OCI-LY7 (cell line): Measurements from ENCODE around the gene ZNF609. TPM values are rescaled to one million over a fixed set of nuclear protein-coding genes. Genes with fewer than 3 reads are reported as not detected.

ENCODE experiments used
- BruUV-seq: library from RNA; stranded (reverse); fragments of 400-500 nt; replicated peaks from 2 replicates; lab custom pipeline; 2021; lab: Mats Ljungman, UMichigan
- CTCF ChIA-PET: fragments of 300-600 bp; sonication (Branson Sonifier 250); formaldehyde crosslinking; loops from one replicate; lab custom pipeline; 2022; ENCODE audit warnings: antibody characterized with exemption; ENCODE audit not compliant: unreplicated experiment; lab: Charles Lee
- POLR2A ChIA-PET: fragments of 300-600 bp; sonication (Branson Sonifier 250); formaldehyde crosslinking; loops from one replicate; lab custom pipeline; 2022; ENCODE audit warnings: antibody characterized with exemption; lab: Charles Lee
- DNase-seq: peaks from one replicate; pipeline ENCODE4 v3.0.0-alpha.2; 2015; ENCODE audit warnings: low spot score
- H2AFZ ChIP-seq: fragments of 200-600 bp; sonication (generic), shearing (Covaris generic); 2 replicates; pipeline ENCODE4 v1.6.1; 2014; ENCODE audit warnings: mild to moderate bottlenecking, antibody characterized with exemption, low read length, moderate library complexity
- H3K27ac ChIP-seq: fragments of 200-600 bp; sonication (generic); 2 replicates; pipeline ENCODE4 v1.5.1; 2014; ENCODE audit warnings: mixed run types, low read depth, mild to moderate bottlenecking, moderate library complexity, low read length, inconsistent platforms; ENCODE audit not compliant: poor library complexity, severe bottlenecking
- H3K36me3 ChIP-seq: fragments of 200-600 bp; sonication (generic); 2 replicates; pipeline ENCODE4 v1.6.1; 2014; ENCODE audit warnings: mild to moderate bottlenecking, antibody characterized with exemption, low read length, moderate library complexity, mixed read lengths; ENCODE audit not compliant: insufficient read depth
- H3K4me1 ChIP-seq: fragments of 200-600 bp; sonication (generic); 2 replicates; pipeline ENCODE4 v1.5.1; 2014; ENCODE audit warnings: mild to moderate bottlenecking, low read length; ENCODE audit not compliant: insufficient read depth, poor library complexity, severe bottlenecking
- H3K4me2 ChIP-seq: fragments of 200-600 bp; sonication (generic); 2 replicates; pipeline ENCODE4 v1.6.1; 2014; ENCODE audit warnings: mild to moderate bottlenecking, low read length
- H3K4me3 ChIP-seq: fragments of 200-600 bp; sonication (generic); 2 replicates; pipeline ENCODE4 v1.5.1; 2014; ENCODE audit warnings: mild to moderate bottlenecking, low read depth, low read length; ENCODE audit not compliant: poor library complexity, severe bottlenecking
- H3K79me2 ChIP-seq: fragments of 200-600 bp; sonication (generic); 2 replicates; pipeline ENCODE4 v1.6.1; 2016; ENCODE audit warnings: low read depth, mild to moderate bottlenecking, low read length, moderate library complexity, mixed read lengths; ENCODE audit not compliant: insufficient read depth
- H3K9me2 ChIP-seq: fragments of 200-600 bp; sonication (generic); 2 replicates; pipeline ENCODE4 v1.6.1; 2016; ENCODE audit warnings: mild to moderate bottlenecking, low read length, mixed read lengths; ENCODE audit not compliant: insufficient read depth
- H3K9me3 ChIP-seq: fragments of 200-600 bp; sonication (generic); 2 replicates; pipeline ENCODE4 v1.6.1; 2014; ENCODE audit warnings: mild to moderate bottlenecking, mixed run types, low read length, mixed read lengths
- H4K20me1 ChIP-seq: fragments of 200-600 bp; sonication (generic); 2 replicates; pipeline ENCODE4 v1.6.1; 2014; ENCODE audit warnings: mild to moderate bottlenecking, antibody characterized with exemption, low read length, moderate library complexity, mixed read lengths; ENCODE audit not compliant: insufficient read depth
- CTCF ChIP-seq: fragments of 200-600 bp; sonication (generic); conservative IDR thresholded peaks from 2 replicates; pipeline ENCODE4 v1.5.1; 2014; ENCODE audit warnings: mild to moderate bottlenecking, antibody characterized with exemption, low read length, moderate library complexity, mixed read lengths
- EZH2phosphoT487 ChIP-seq: fragments of 200-600 bp; sonication (generic); IDR thresholded peaks from 2 replicates; pipeline ENCODE4 v1.6.1; 2018; ENCODE audit warnings: low read depth, borderline replicate concordance, mild to moderate bottlenecking, mixed run types, antibody characterized with exemption, low read length, moderate library complexity, mixed read lengths
- intact Hi-C: fragments of 100-400 bp; cut with micrococcal nuclease; formaldehyde crosslinking; loops from one replicate; pipeline ENCODE4 v1.10.0; 2022; ENCODE audit not compliant: unreplicated experiment
- total RNA-seq, 2 experiments: library from RNA; depleted of rRNA in 1 of 2; stranded (reverse); fragments of >200 nt in 1 of 2; shearing (Covaris generic) in 1 of 2; gene quantifications; 2 replicates each; pipeline ENCODE4 v1.2.3, GENCODE V29; 2014 to 2022

The ZNF609 gene
- total RNA-seq, 2 experiments from 2014 or later: 17.2 to 35.1 TPM

GRCh38 chr15:64647367-64647766 is 187.0 kb downstream of the ZNF609 start:
- peaks cover 17% of the 10 kb centered on the region for H3K4me1 ChIP-seq
- no TSS peak for BruUV-seq
- CTCF ChIA-PET: no interaction called here
- H3K79me2 ChIP-seq: no peaks in the 10 kb centered on the region
- no peak for DNase-seq
- H2AFZ ChIP-seq: no peak overlapping the region
- H3K9me3 ChIP-seq: no peaks in the 10 kb centered on the region
- no peak overlapping the region for H3K27ac ChIP-seq
- POLR2A ChIA-PET: interaction anchor here (0.8 to 1.2 kb wide), 2 partner anchors 9 to 10 kb away, joined by 3 to 4 read pairs; no protein-coding TSS in a partner anchor
- H3K36me3 ChIP-seq: no peaks in the 10 kb centered on the region
- H4K20me1 ChIP-seq: no peaks in the 10 kb centered on the region
- no peak overlapping the region for H3K4me2 ChIP-seq
- H3K4me3 ChIP-seq: no peak overlapping the region
- no peaks in the 10 kb centered on the region for H3K9me2 ChIP-seq
- TF ChIP-seq EZH2phosphoT487 (no peak), CTCF (no peak)
- intact Hi-C loops: no loop called here

DNA sequence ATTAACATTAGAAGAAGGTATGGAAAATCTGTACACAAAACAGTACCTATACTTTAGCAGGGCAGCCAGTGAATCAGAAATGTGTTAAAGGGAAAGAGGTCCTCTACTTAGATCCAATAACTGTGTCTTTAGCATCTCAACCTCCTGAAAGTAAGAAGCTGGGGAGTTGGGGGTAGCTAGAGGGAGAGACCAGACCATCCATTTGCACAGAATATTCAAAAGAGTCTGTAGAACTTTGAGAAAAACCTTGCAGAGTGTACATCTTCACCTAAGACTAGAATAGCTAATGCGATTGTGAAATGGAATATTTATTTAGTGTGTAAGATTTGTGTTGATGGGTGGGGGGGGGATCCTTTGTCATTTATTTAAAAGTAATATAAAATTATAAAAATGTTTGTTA is 190.2 kb downstream of the ZNF609 start:
- ChIA-PET CTCF (no interaction called here), POLR2A (interaction anchor here (0.5 to 1.2 kb wide), 7 partner anchors 14 to 663 kb away, joined by 3 to 6 read pairs (median 3); partner anchors contain the start of gene ZNF609)
- no peak for DNase-seq
- BruUV-seq: no TSS peak
- intact Hi-C loops: loop anchor here (5.0 to 10.0 kb wide), 2 partner anchors 223 to 446 kb away; no protein-coding TSS in a partner anchor
- no peaks in the 10 kb centered on the region for H3K9me3 ChIP-seq
- H4K20me1 ChIP-seq: no peaks in the 10 kb centered on the region
- no peak overlapping the region for H3K4me3 ChIP-seq
- no peak overlapping the region for H3K27ac ChIP-seq
- no peak overlapping the region for H2AFZ ChIP-seq
- no peaks in the 10 kb centered on the region for H3K9me2 ChIP-seq
- H3K4me1 ChIP-seq: peaks cover 17% of the 10 kb centered on the region
- no peak overlapping the region for H3K4me2 ChIP-seq
- H3K36me3 ChIP-seq: no peaks in the 10 kb centered on the region
- H3K79me2 ChIP-seq: no peaks in the 10 kb centered on the region
- TF ChIP-seq CTCF (no peak), EZH2phosphoT487 (no peak)

GRCh38 chr15:64651601-64652191 is 191.3 kb downstream of the ZNF609 start:
- Histone ChIP-seq H3K36me3 (no peaks in the 10 kb centered on the region), H3K9me3 (no peaks in the 10 kb centered on the region), H3K4me3 (no peak overlapping the region), H3K4me2 (peak overlapping the region; percentile 42), H3K4me1 (peaks cover 17% of the 10 kb centered on the region), H3K79me2 (no peaks in the 10 kb centered on the region), H3K27ac (no peak overlapping the region), H2AFZ (no peak overlapping the region), H3K9me2 (no peaks in the 10 kb centered on the region), H4K20me1 (no peaks in the 10 kb centered on the region)
- ChIA-PET POLR2A (interaction anchor here (0.6 to 1.2 kb wide), 7 partner anchors 12 to 293 kb away, joined by 3 to 5 read pairs (median 3); partner anchors contain the start of gene ZNF609), CTCF (interaction anchor here (1.0 kb wide), 1 partner anchor 32 kb away, joined by 4 read pairs; no protein-coding TSS in a partner anchor)
- BruUV-seq: no TSS peak
- peak; percentile 60 for DNase-seq
- TF ChIP-seq CTCF (no peak), EZH2phosphoT487 (no peak)
- intact Hi-C loops: loop anchor here (5.0 to 10.0 kb wide), 2 partner anchors 224 to 447 kb away; no protein-coding TSS in a partner anchor
